NT2/D1 (cell line): ENCODE measurements around the gene WASF2.

Experiments used
- SUZ12 ChIP-seq: IDR thresholded peaks from 2 replicates; pipeline ENCODE4 v1.6.1; 2011; ENCODE audit not compliant: insufficient read length, insufficient read depth; ENCODE audit errors: extremely low read depth
- YY1 ChIP-seq: IDR thresholded peaks from 2 replicates; pipeline ENCODE4 v1.6.1; 2011; ENCODE audit not compliant: insufficient read length, insufficient read depth
- ZNF274 ChIP-seq: IDR thresholded peaks from 2 replicates; pipeline ENCODE4 v1.6.1; 2011; ENCODE audit warnings: mild to moderate bottlenecking, low read depth, low read length

GRCh38 chr1:27471477-27471876 lies 18.5 kb downstream of the WASF2 start:
- no peak for TF ChIP-seq ZNF274
- no peak for TF ChIP-seq YY1
- no peak for TF ChIP-seq SUZ12
